Panc1 (cell line): ENCODE data around the gene CLDN11. TPM values are rescaled to one million over a fixed set of nuclear protein-coding genes. Genes with fewer than 3 reads are reported as not detected.

Experiments used
- ATAC-seq: fragments of 200-7000 bp; cut with Tn5 transposase; 2 replicates; pipeline ENCODE4 v1.9.1; 2020; ENCODE audit warnings: mild to moderate bottlenecking, moderate library complexity
- BruUV-seq: library from RNA; stranded (reverse); fragments of 400-500 nt; replicated peaks from 2 replicates; lab custom pipeline; 2021; lab: Mats Ljungman, UMichigan
- CTCF ChIA-PET: fragments of 300-600 bp; sonication (Branson Sonifier 250); formaldehyde crosslinking; loops from one replicate; lab custom pipeline; 2022; ENCODE audit warnings: antibody characterized with exemption; lab: Charles Lee
- POLR2A ChIA-PET: fragments of 300-600 bp; sonication (Branson Sonifier 250); formaldehyde crosslinking; loops from one replicate; lab custom pipeline; 2022; ENCODE audit warnings: antibody characterized with exemption; lab: Charles Lee
- DNase-seq: peaks from one replicate; pipeline ENCODE4 v3.0.0-alpha.2; 2010; ENCODE audit warnings: low read depth, low spot score
- H3K27ac ChIP-seq: 2 replicates; pipeline ENCODE4 v1.5.1; 2011; ENCODE audit warnings: mild to moderate bottlenecking, low read length, inconsistent platforms
- H3K27me3 ChIP-seq: fragments of 200-500 bp; sonication (Bioruptor generic); 2 replicates; pipeline ENCODE4 v1.6.0; 2014; ENCODE audit warnings: low read length, inconsistent platforms; ENCODE audit not compliant: control insufficient read depth, insufficient read depth
- H3K36me3 ChIP-seq: fragments of 200-500 bp; sonication (Bioruptor generic); 2 replicates; pipeline ENCODE4 v1.5.1; 2014; ENCODE audit warnings: inconsistent platforms, mild to moderate bottlenecking, low read length, moderate library complexity; ENCODE audit not compliant: control insufficient read depth, insufficient read depth
- H3K4me1 ChIP-seq: 2 replicates; pipeline ENCODE4 v1.5.1; 2011; ENCODE audit warnings: inconsistent platforms, mild to moderate bottlenecking, low read length, moderate library complexity; ENCODE audit not compliant: control insufficient read depth, insufficient read depth
- H3K4me3 ChIP-seq, 2 experiments: 2 replicates each; pipeline ENCODE4 v1.5.1; 2011 to 2012; ENCODE audit warnings: low read depth in 2 of 2, low read length in 2 of 2, mild to moderate bottlenecking in 2 of 2, inconsistent platforms in 1 of 2, moderate library complexity in 1 of 2
- H3K9me3 ChIP-seq: fragments of 200-500 bp; sonication (Bioruptor generic); 2 replicates; pipeline ENCODE4 v1.5.1; 2014; ENCODE audit warnings: low read depth, mild to moderate bottlenecking, inconsistent platforms, low read length, moderate library complexity; ENCODE audit not compliant: control insufficient read depth, insufficient read depth
- CTCF ChIP-seq: fragments of 450-650 bp; IDR thresholded peaks from 2 replicates; pipeline ENCODE4 v1.5.1; 2017; ENCODE audit warnings: mild to moderate bottlenecking
- POLR2AphosphoS5 ChIP-seq: IDR thresholded peaks from 2 replicates; pipeline ENCODE4 v1.6.1; 2012; ENCODE audit warnings: mild to moderate bottlenecking, low read depth, low read length, moderate library complexity
- SIN3A ChIP-seq: IDR thresholded peaks from 2 replicates; pipeline ENCODE4 v1.6.1; 2012; ENCODE audit warnings: low read depth, mild to moderate bottlenecking, low read length, moderate library complexity, borderline replicate concordance; ENCODE audit not compliant: insufficient read depth
- TCF7L2 ChIP-seq: IDR thresholded peaks from 2 replicates; pipeline ENCODE4 v1.6.1; 2011; ENCODE audit warnings: mild to moderate bottlenecking, low read depth, low read length, inconsistent platforms
- in situ Hi-C: cut with HindIII; loops from 2 replicates; pipeline ENCODE4 v1.10.0; 2016; ENCODE audit warnings: low sequenced_read_pairs, low pct_unique_long_range_greater_than_20kb
- intact Hi-C: fragments of 100-400 bp; cut with micrococcal nuclease; formaldehyde crosslinking; loops from one replicate; pipeline ENCODE4 v1.10.0; 2022; ENCODE audit not compliant: unreplicated experiment
- total RNA-seq: library from RNA; stranded (reverse); gene quantifications from one replicate; pipeline ENCODE4 v1.2.1, GENCODE V29; 2021; ENCODE audit not compliant: unreplicated experiment
- TF ChIP-seq, protein P1 (sequence below), 2 experiments: IDR thresholded peaks; 2 replicates each; pipeline ENCODE4 v1.6.1; 2011 to 2012; ENCODE audit warnings: low read depth in 2 of 2, control low read depth in 1 of 2, low read length in 1 of 2, mild to moderate bottlenecking in 1 of 2, moderate library complexity in 1 of 2; ENCODE audit not compliant: insufficient read depth in 1 of 2

CLDN11 gene
- total RNA-seq, 1 experiment from 2014 or later: 1.9 TPM

DNA sequence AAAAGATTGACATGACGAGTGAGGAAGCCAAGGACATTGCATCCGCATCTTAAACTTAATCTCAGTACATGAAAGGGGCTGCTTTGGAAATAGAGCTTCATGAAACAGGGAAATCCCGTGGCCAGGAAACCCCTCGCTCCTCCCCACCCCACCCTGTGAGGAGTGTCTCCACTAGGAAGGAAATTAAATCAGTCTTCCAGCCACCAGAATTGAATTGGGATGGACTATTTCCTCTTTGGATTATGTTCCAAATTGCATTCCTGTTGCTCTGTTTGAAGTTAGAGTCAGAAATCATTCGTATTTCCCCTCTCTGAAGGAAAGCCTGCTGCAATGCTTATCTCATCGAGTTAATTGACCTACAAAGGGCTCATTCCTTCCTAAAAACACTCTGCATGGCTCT lies 35.8 kb downstream of the CLDN11 start:
- TF ChIP-seq SIN3A (no peak), TCF7L2 (no peak), POLR2AphosphoS5 (no peak), CTCF (no peak)
- TF ChIP-seq, protein P1, sequence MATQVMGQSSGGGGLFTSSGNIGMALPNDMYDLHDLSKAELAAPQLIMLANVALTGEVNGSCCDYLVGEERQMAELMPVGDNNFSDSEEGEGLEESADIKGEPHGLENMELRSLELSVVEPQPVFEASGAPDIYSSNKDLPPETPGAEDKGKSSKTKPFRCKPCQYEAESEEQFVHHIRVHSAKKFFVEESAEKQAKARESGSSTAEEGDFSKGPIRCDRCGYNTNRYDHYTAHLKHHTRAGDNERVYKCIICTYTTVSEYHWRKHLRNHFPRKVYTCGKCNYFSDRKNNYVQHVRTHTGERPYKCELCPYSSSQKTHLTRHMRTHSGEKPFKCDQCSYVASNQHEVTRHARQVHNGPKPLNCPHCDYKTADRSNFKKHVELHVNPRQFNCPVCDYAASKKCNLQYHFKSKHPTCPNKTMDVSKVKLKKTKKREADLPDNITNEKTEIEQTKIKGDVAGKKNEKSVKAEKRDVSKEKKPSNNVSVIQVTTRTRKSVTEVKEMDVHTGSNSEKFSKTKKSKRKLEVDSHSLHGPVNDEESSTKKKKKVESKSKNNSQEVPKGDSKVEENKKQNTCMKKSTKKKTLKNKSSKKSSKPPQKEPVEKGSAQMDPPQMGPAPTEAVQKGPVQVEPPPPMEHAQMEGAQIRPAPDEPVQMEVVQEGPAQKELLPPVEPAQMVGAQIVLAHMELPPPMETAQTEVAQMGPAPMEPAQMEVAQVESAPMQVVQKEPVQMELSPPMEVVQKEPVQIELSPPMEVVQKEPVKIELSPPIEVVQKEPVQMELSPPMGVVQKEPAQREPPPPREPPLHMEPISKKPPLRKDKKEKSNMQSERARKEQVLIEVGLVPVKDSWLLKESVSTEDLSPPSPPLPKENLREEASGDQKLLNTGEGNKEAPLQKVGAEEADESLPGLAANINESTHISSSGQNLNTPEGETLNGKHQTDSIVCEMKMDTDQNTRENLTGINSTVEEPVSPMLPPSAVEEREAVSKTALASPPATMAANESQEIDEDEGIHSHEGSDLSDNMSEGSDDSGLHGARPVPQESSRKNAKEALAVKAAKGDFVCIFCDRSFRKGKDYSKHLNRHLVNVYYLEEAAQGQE (IDR thresholded peaks at IDR 0.05; ENCODE audit: insufficient read depth in 1 of 2, low read depth in 2 of 2, low read length in 1 of 2): no peak
- H3K4me3 ChIP-seq: no peak overlapping the region
- no peak for DNase-seq
- no peaks in the 10 kb centered on the region for H3K36me3 ChIP-seq
- ChIA-PET POLR2A (no interaction called here), CTCF (no interaction called here)
- no peaks in the 10 kb centered on the region for H3K27me3 ChIP-seq
- no peaks in the 10 kb centered on the region for H3K4me1 ChIP-seq
- no peak overlapping the region for H3K27ac ChIP-seq
- in situ Hi-C loops: no loop called here
- no peaks in the 10 kb centered on the region for H3K9me3 ChIP-seq
- no TSS peak for BruUV-seq
- ATAC-seq: no peak
- intact Hi-C loops: no loop called here

- ATAC-seq (no peak), DNase-seq (no peak)
- CTCF ChIA-PET: no interaction called here
- Histone ChIP-seq H3K36me3 (no peaks in the 10 kb centered on the region), H3K4me3 (no peak overlapping the region), H3K27me3 (no peaks in the 10 kb centered on the region), H3K27ac (no peak overlapping the region), H3K4me1 (no peaks in the 10 kb centered on the region), H3K9me3 (no peaks in the 10 kb centered on the region)
- TF ChIP-seq SIN3A (no peak), CTCF (no peak), TCF7L2 (no peak), POLR2AphosphoS5 (no peak)
- TF ChIP-seq, protein P1 (IDR thresholded peaks at IDR 0.05; ENCODE audit: insufficient read depth in 1 of 2, low read depth in 2 of 2, low read length in 1 of 2): no peak
- intact Hi-C loops (no loop called here), in situ Hi-C loops (no loop called here)
- POLR2A ChIA-PET: no interaction called here
- BruUV-seq: no TSS peak
Measured at GRCh38 chr3:170458285-170458684, 39.6 kb downstream of the CLDN11 start.
